IMR-90 (cell line): Measurements from ENCODE around the gene CRTC1. TPM values are rescaled to one million over a fixed set of nuclear protein-coding genes. Genes with fewer than 3 reads are reported as not detected.

ENCODE experiments used
- ATAC-seq: fragments of 200-7000 bp; cut with Tn5 transposase; 2 replicates; pipeline ENCODE4 v1.9.1; 2020; ENCODE audit warnings: low read depth, mild to moderate bottlenecking, moderate library complexity
- BruUV-seq: library from RNA; stranded (reverse); fragments of 400-500 nt; replicated peaks from 2 replicates; lab custom pipeline; 2021; lab: Mats Ljungman, UMichigan
- CTCF ChIA-PET: fragments of 300-600 bp; formaldehyde crosslinking; extraction: SDS; loops from one replicate; lab custom pipeline; 2021; ENCODE audit warnings: antibody characterized with exemption; lab: Yijun Ruan, JAX
- POLR2A ChIA-PET: fragments of 300-600 bp; sonication (Branson Sonifier 250); formaldehyde crosslinking; loops from one replicate; lab custom pipeline; 2022; ENCODE audit warnings: antibody characterized with exemption; ENCODE audit not compliant: unreplicated experiment; lab: Charles Lee
- DNase-seq: peaks from one replicate; pipeline ENCODE4 v3.0.0; 2013
- H2AFZ ChIP-seq: replicated peaks from 2 replicates; pipeline ENCODE3; 2013; ENCODE audit warnings: low read length, mild to moderate bottlenecking; ENCODE audit not compliant: poor library complexity
- H2AK5ac ChIP-seq: 2 replicates; pipeline ENCODE4 v1.6.1; 2013; ENCODE audit warnings: low read depth, low read length, inconsistent platforms
- H2AK9ac ChIP-seq: replicated peaks from 2 replicates; pipeline ENCODE3; 2013; ENCODE audit warnings: mild to moderate bottlenecking, low read depth, low read length, moderate library complexity; ENCODE audit not compliant: poor library complexity
- H2BK120ac ChIP-seq: 2 replicates; pipeline ENCODE4 v1.6.1; 2013; ENCODE audit warnings: low read depth, low read length, inconsistent platforms
- H2BK15ac ChIP-seq: 3 replicates; pipeline ENCODE4 v1.6.1; 2013; ENCODE audit warnings: low read depth, low read length, inconsistent platforms
- H2BK20ac ChIP-seq: 2 replicates; pipeline ENCODE4 v1.6.1; 2013; ENCODE audit warnings: low read depth, mild to moderate bottlenecking, inconsistent platforms, low read length, moderate library complexity
- H2BK5ac ChIP-seq: 2 replicates; pipeline ENCODE4 v1.6.1; 2013; ENCODE audit warnings: mild to moderate bottlenecking, low read depth, low read length, inconsistent platforms; ENCODE audit not compliant: poor library complexity, severe bottlenecking
- H3K14ac ChIP-seq: replicated peaks from 2 replicates; pipeline ENCODE4 v1.6.1; 2013; ENCODE audit warnings: low read depth, low read length, inconsistent platforms
- H3K18ac ChIP-seq: 2 replicates; pipeline ENCODE4 v1.6.1; 2013; ENCODE audit warnings: low read depth, low read length, control low read depth
- H3K23ac ChIP-seq: 2 replicates; pipeline ENCODE4 v1.6.1; 2013; ENCODE audit warnings: low read depth, low read length, inconsistent platforms
- H3K27ac ChIP-seq: 2 replicates; pipeline ENCODE4 v1.5.1; 2013; ENCODE audit warnings: mild to moderate bottlenecking, control low read depth, low read length; ENCODE audit not compliant: insufficient read depth
- H3K27me3 ChIP-seq: 2 replicates; pipeline ENCODE4 v1.6.1; 2013; ENCODE audit warnings: low read length; ENCODE audit not compliant: control insufficient read depth, insufficient read depth
- H3K36me3 ChIP-seq: 2 replicates; pipeline ENCODE4 v1.6.1; 2013; ENCODE audit warnings: low read length, mixed read lengths; ENCODE audit not compliant: control insufficient read depth, insufficient read depth
- H3K4ac ChIP-seq: 2 replicates; pipeline ENCODE4 v1.6.1; 2013; ENCODE audit warnings: low read depth, low read length, inconsistent platforms
- H3K4me1 ChIP-seq: 2 replicates; pipeline ENCODE4 v1.6.1; 2013; ENCODE audit warnings: low read length, mixed read lengths; ENCODE audit not compliant: control insufficient read depth, insufficient read depth
- H3K4me2 ChIP-seq: 2 replicates; pipeline ENCODE4 v1.6.1; 2013; ENCODE audit warnings: low read depth, mild to moderate bottlenecking, control low read depth, low read length, moderate library complexity
- H3K4me3 ChIP-seq: 2 replicates; pipeline ENCODE4 v1.5.1; 2013; ENCODE audit warnings: low read depth, mild to moderate bottlenecking, control low read depth, low read length, moderate library complexity; ENCODE audit not compliant: insufficient read depth
- H3K56ac ChIP-seq: 2 replicates; pipeline ENCODE4 v1.6.1; 2013; ENCODE audit warnings: low read length, inconsistent platforms; ENCODE audit not compliant: insufficient read depth; ENCODE audit errors: extremely low read depth
- H3K79me1 ChIP-seq, 2 experiments: 2 replicates each; pipeline ENCODE4 v1.6.1; 2013; ENCODE audit warnings: low read length in 2 of 2, inconsistent platforms in 1 of 2, low read depth in 1 of 2
- H3K9ac ChIP-seq: 2 replicates; pipeline ENCODE4 v1.6.1; 2013; ENCODE audit warnings: low read depth, low read length, control low read depth
- H3K9me1 ChIP-seq: 2 replicates; pipeline ENCODE4 v1.6.1; 2013; ENCODE audit warnings: low read length, inconsistent platforms; ENCODE audit not compliant: insufficient read depth
- H3K9me3 ChIP-seq: 2 replicates; pipeline ENCODE4 v1.6.1; 2013; ENCODE audit warnings: low read length; ENCODE audit not compliant: control insufficient read depth, insufficient read depth
- H4K20me1 ChIP-seq: 2 replicates; pipeline ENCODE4 v1.6.1; 2013; ENCODE audit warnings: low read length, inconsistent platforms; ENCODE audit not compliant: insufficient read depth
- H4K5ac ChIP-seq: 2 replicates; pipeline ENCODE4 v1.6.1; 2013; ENCODE audit warnings: mild to moderate bottlenecking, low read depth, low read length, control low read depth
- H4K8ac ChIP-seq, 2 experiments: 2 replicates each; pipeline ENCODE4 v1.6.1; 2013; ENCODE audit warnings: low read depth in 2 of 2, low read length in 2 of 2, control low read depth in 1 of 2, inconsistent platforms in 1 of 2
- H4K91ac ChIP-seq: 2 replicates; pipeline ENCODE4 v1.6.1; 2013; ENCODE audit warnings: low read depth, low read length, inconsistent platforms; ENCODE audit not compliant: insufficient read depth
- BHLHE40 ChIP-seq: fragments of 150-350 bp; IDR thresholded peaks from 2 replicates; pipeline ENCODE4 v1.6.1; 2016; ENCODE audit warnings: mild to moderate bottlenecking, low read depth, low read length
- CEBPB ChIP-seq: IDR thresholded peaks from 2 replicates; pipeline ENCODE4 v1.6.1; 2012; ENCODE audit warnings: low read depth, low read length, improper control_type of control experiment
- CHD1 ChIP-seq: IDR thresholded peaks from 2 replicates; pipeline ENCODE4 v1.6.1; 2012; ENCODE audit warnings: low read depth, low read length, improper control_type of control experiment
- CTCF ChIP-seq: conservative IDR thresholded peaks from 2 replicates; pipeline ENCODE4 v1.5.1; 2012; ENCODE audit warnings: mild to moderate bottlenecking, low read depth, low read length, improper control_type of control experiment
- ELK1 ChIP-seq: fragments of 150-350 bp; IDR thresholded peaks from 2 replicates; pipeline ENCODE4 v1.6.1; 2016; ENCODE audit warnings: low read depth, mild to moderate bottlenecking, low read length, moderate library complexity, borderline replicate concordance
- FOS ChIP-seq: fragments of 150-350 bp; IDR thresholded peaks from 2 replicates; pipeline ENCODE4 v1.6.1; 2016; ENCODE audit warnings: low read depth, low read length
- MAFK ChIP-seq: IDR thresholded peaks from 2 replicates; pipeline ENCODE4 v1.6.1; 2012; ENCODE audit warnings: low read depth, low read length, improper control_type of control experiment
- MAZ ChIP-seq: IDR thresholded peaks from 2 replicates; pipeline ENCODE4 v1.6.1; 2012; ENCODE audit warnings: low read depth, mild to moderate bottlenecking, low read length, improper control_type of control experiment, moderate library complexity, borderline replicate concordance
- MXI1 ChIP-seq: IDR thresholded peaks from 2 replicates; pipeline ENCODE4 v1.6.1; 2012; ENCODE audit warnings: low read depth, mild to moderate bottlenecking, low read length, moderate library complexity, borderline replicate concordance
- NFE2L2 ChIP-seq: fragments of 150-350 bp; IDR thresholded peaks from 2 replicates; pipeline ENCODE4 v1.6.1; 2016; ENCODE audit warnings: low read depth, mild to moderate bottlenecking, low read length
- POLR2A ChIP-seq: IDR thresholded peaks from 2 replicates; pipeline ENCODE4 v1.6.1; 2012; ENCODE audit warnings: mild to moderate bottlenecking, low read depth, low read length
- RAD21 ChIP-seq: IDR thresholded peaks from 2 replicates; pipeline ENCODE4 v1.6.1; 2012; ENCODE audit warnings: low read length, improper control_type of control experiment
- RCOR1 ChIP-seq: IDR thresholded peaks from 2 replicates; pipeline ENCODE4 v1.6.1; 2012; ENCODE audit warnings: mild to moderate bottlenecking, low read length, improper control_type of control experiment; ENCODE audit not compliant: insufficient replicate concordance
- RFX5 ChIP-seq: IDR thresholded peaks from 2 replicates; pipeline ENCODE4 v1.8.0; 2012; ENCODE audit warnings: low read depth, mild to moderate bottlenecking, low read length, moderate library complexity
- SMC3 ChIP-seq: fragments of 150-350 bp; IDR thresholded peaks from 2 replicates; pipeline ENCODE4 v1.6.1; 2016; ENCODE audit warnings: low read depth, mild to moderate bottlenecking, antibody characterized with exemption, low read length, moderate library complexity
- WGBS, 2 experiments: methylation state at CpG; one replicate each; pipeline versions ENCODE4 v1.1.5 to v1.1.7; 2013; ENCODE audit warnings: missing lambda C conversion rate in 2 of 2; ENCODE audit not compliant: insufficient read length in 1 of 2; ENCODE audit errors: extremely low coverage in 2 of 2; 5-methylcytosine and 5-hydroxymethylcytosine counted together
- dilution Hi-C: fragments of 300-500 bp; cut with HindIII; formaldehyde crosslinking; loops from one replicate; pipeline ENCODE4 v1.14.3; 2018; ENCODE audit warnings: low sequenced_read_pairs; ENCODE audit not compliant: unreplicated experiment
- in situ Hi-C: fragments of 300-500 bp; cut with MboI; formaldehyde crosslinking; loops from 3 replicates; pipeline ENCODE4 v1.14.3; 2019; ENCODE audit warnings: low sequenced_read_pairs, inconsistent platforms, mixed read lengths
- intact Hi-C: fragments of 100-400 bp; cut with micrococcal nuclease; formaldehyde crosslinking; loops from 2 replicates; pipeline ENCODE4 v1.10.0; 2022
- polyA plus RNA-seq, 3 experiments: library from polyadenylated mRNA; depleted of rRNA; stranded (reverse); fragments of >200 nt; gene quantifications; 2 replicates each; pipeline ENCODE4 v1.2.3, GENCODE V29; 2012; ENCODE audit warnings: low replicate concordance in 1 of 3
- total RNA-seq: library from RNA; depleted of rRNA; stranded (reverse); fragments of >200 nt; gene quantifications from 2 replicates; pipeline ENCODE4 v1.2.3, GENCODE V29; 2012
- TF ChIP-seq, protein P1 (sequence below): fragments of 150-350 bp; IDR thresholded peaks from 2 replicates; pipeline ENCODE4 v1.6.1; 2017; ENCODE audit warnings: mild to moderate bottlenecking, antibody characterized with exemption, low read length, low read depth

Gene CRTC1
- total and polyA plus RNA-seq, 2 of the 4 experiments (the other 2 are of a cell fraction), result 0.18 to 5.7 TPM

- H3K4me2 ChIP-seq, result no peak overlapping the region
- no peak overlapping the region for H3K23ac ChIP-seq
- no peak overlapping the region for H3K18ac ChIP-seq
- dilution Hi-C loops, result no loop called here
- no peak overlapping the region for H4K8ac ChIP-seq
- H3K79me1 ChIP-seq, result peaks cover 22 to 70% of the 10 kb centered on the region in 2 experiments; a peak in 3 of 4 replicates
- no peak overlapping the region for H3K9ac ChIP-seq
- no peak overlapping the region; the same call in 1 of the 2 replicates for H3K4ac ChIP-seq
- no peak overlapping the region for H2BK5ac ChIP-seq
- no peak overlapping the region for H2BK120ac ChIP-seq
- H3K27me3 ChIP-seq, result no peaks in the 10 kb centered on the region
- H4K20me1 ChIP-seq, result peaks cover 34% of the 10 kb centered on the region
- intact Hi-C loops, result no loop called here
- CTCF ChIA-PET, result no interaction called here
- ATAC-seq (no peak), DNase-seq (no peak)
- H3K4me1 ChIP-seq, result peaks cover 37% of the 10 kb centered on the region
- POLR2A ChIA-PET, result no interaction called here
- no peak overlapping the region for H2BK20ac ChIP-seq
- no peak overlapping the region for H2BK15ac ChIP-seq
- no peak overlapping the region for H3K56ac ChIP-seq
- H2AK9ac ChIP-seq, result no peak overlapping the region
- no peak for TF ChIP-seq RCOR1
- no peak for TF ChIP-seq POLR2A
- TF ChIP-seq BHLHE40, result no peak
- TF ChIP-seq MXI1, result no peak
- no peak for TF ChIP-seq NFE2L2
- no peak for TF ChIP-seq MAZ
- TF ChIP-seq RAD21, result no peak
- no peak for TF ChIP-seq RFX5
- TF ChIP-seq CEBPB, result no peak
- TF ChIP-seq MAFK, result no peak
- no peak for TF ChIP-seq CTCF
- no peak for TF ChIP-seq FOS
- TF ChIP-seq, protein P1, sequence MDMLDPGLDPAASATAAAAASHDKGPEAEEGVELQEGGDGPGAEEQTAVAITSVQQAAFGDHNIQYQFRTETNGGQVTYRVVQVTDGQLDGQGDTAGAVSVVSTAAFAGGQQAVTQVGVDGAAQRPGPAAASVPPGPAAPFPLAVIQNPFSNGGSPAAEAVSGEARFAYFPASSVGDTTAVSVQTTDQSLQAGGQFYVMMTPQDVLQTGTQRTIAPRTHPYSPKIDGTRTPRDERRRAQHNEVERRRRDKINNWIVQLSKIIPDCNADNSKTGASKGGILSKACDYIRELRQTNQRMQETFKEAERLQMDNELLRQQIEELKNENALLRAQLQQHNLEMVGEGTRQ, result no peak
- no peak for TF ChIP-seq SMC3
- TF ChIP-seq ELK1, result no peak
- no peak for TF ChIP-seq CHD1
- H3K36me3 ChIP-seq, result no peaks in the 10 kb centered on the region
- no peak overlapping the region for H2AK5ac ChIP-seq
- no peak overlapping the region for H3K4me3 ChIP-seq
- no CpG with 5 or more reads among the region's 10 CpGs for WGBS, 2 experiments
- H3K9me1 ChIP-seq, result peaks cover 28% of the 10 kb centered on the region
- H3K27ac ChIP-seq, result no peak overlapping the region
- in situ Hi-C loops, result no loop called here
- no TSS peak for BruUV-seq
- H3K9me3 ChIP-seq, result no peaks in the 10 kb centered on the region; the same call in 1 of the 2 replicates
- no peak overlapping the region for H3K14ac ChIP-seq
- no peak overlapping the region for H4K91ac ChIP-seq
- no peak overlapping the region for H2AFZ ChIP-seq
- no peak overlapping the region for H4K5ac ChIP-seq
Observed at GRCh38 chr19:18647807-18648206, 35.7 kb upstream of the CRTC1 start.
